GM12864 (cell line): ENCODE results near the gene ABCC2.

Experiments
- DNase-seq: peaks from one replicate; pipeline ENCODE4 v3.0.0-alpha.2; 2011; ENCODE audit warnings: low read depth
- H3K4me3 ChIP-seq: 2 replicates; pipeline ENCODE4 v1.5.1; 2011; ENCODE audit warnings: mild to moderate bottlenecking, low read depth, low read length, control low read depth
- CTCF ChIP-seq: IDR thresholded peaks from 2 replicates; pipeline ENCODE4 v1.5.1; 2011; ENCODE audit warnings: low read depth, mild to moderate bottlenecking, moderate library complexity, low read length, control low read depth, inconsistent platforms; ENCODE audit errors: missing control alignments

Gene ABCC2

GRCh38 chr10:99793819-99794218, 11.4 kb downstream of the ABCC2 start:
- H3K4me3 ChIP-seq, result no peak overlapping the region
- TF ChIP-seq CTCF, result no peak
- DNase-seq, result no peak

- DNase-seq, result no peak
- TF ChIP-seq CTCF, result no peak
- no peak overlapping the region for H3K4me3 ChIP-seq
Measured at GRCh38 chr10:99796928-99797327, 14.5 kb downstream of the ABCC2 start.

- no peak overlapping the region for H3K4me3 ChIP-seq
- TF ChIP-seq CTCF, result no peak
- DNase-seq, result no peak
Measured at GRCh38 chr10:99798031-99798430, 15.6 kb downstream of the ABCC2 start.

GRCh38 chr10:99798920-99799319, 16.5 kb downstream of the ABCC2 start:
- DNase-seq, result no peak
- no peak for TF ChIP-seq CTCF

GRCh38 chr10:99799613-99800012, 17.2 kb downstream of the ABCC2 start:
- peak; percentile 4 for TF ChIP-seq CTCF
- no peak overlapping the region for H3K4me3 ChIP-seq
- no peak for DNase-seq

More at GRCh38 chr10:99798920-99799319, 16.5 kb downstream of the ABCC2 start:
- H3K4me3 ChIP-seq, result no peak overlapping the region

GRCh38 chr10:99804471-99804870, 22.0 kb downstream of the ABCC2 start:
- DNase-seq, result no peak
- no peak for TF ChIP-seq CTCF
- no peak overlapping the region for H3K4me3 ChIP-seq

GRCh38 chr10:99805190-99805589, 22.8 kb downstream of the ABCC2 start:
- TF ChIP-seq CTCF, result no peak
- DNase-seq, result no peak
- H3K4me3 ChIP-seq, result no peak overlapping the region
